HCT116 (cell line): ENCODE measurements around the gene KRT73. TPM values are rescaled to one million over a fixed set of nuclear protein-coding genes. Genes with fewer than 3 reads are reported as not detected.

Source experiments
- ATAC-seq: fragments of 200-7000 bp; cut with Tn5 transposase; 2 replicates; pipeline ENCODE4 v1.9.1; 2020; ENCODE audit warnings: mild to moderate bottlenecking, moderate library complexity
- BruUV-seq: library from RNA; stranded (reverse); fragments of 400-500 nt; replicated peaks from 2 replicates; lab custom pipeline; 2021; lab: Mats Ljungman, UMichigan
- CTCF ChIA-PET: fragments of 300-600 bp; sonication (Branson Sonifier 250); formaldehyde crosslinking; loops from one replicate; lab custom pipeline; 2021; ENCODE audit warnings: antibody characterized with exemption; lab: Charles Lee
- POLR2A ChIA-PET: fragments of 300-600, 350-600 bp; sonication (Branson Sonifier 250); formaldehyde crosslinking; loops from one replicate; lab custom pipeline; 2021; ENCODE audit warnings: antibody characterized with exemption; lab: Charles Lee
- RAD21 ChIA-PET, 2 experiments: fragments of 300-600 bp; sonication (Branson Sonifier 250); formaldehyde crosslinking; loops; one replicate each; lab custom pipeline; 2023; ENCODE audit warnings: low total read pairs in 2 of 2; ENCODE audit not compliant: uncharacterized antibody in 2 of 2, unreplicated experiment in 2 of 2, low non-redundant PET in 1 of 2; lab: Charles Lee
- DNase-seq: peaks from one replicate; pipeline ENCODE4 v3.0.0-alpha.2; 2010; ENCODE audit warnings: low read depth, low spot score
- H2AFZ ChIP-seq: fragments of 200-600 bp; shearing (Covaris generic), sonication (generic); 2 replicates; pipeline ENCODE4 v1.6.1; 2017; ENCODE audit warnings: low read depth, mixed run types, mixed read lengths, antibody characterized with exemption, low read length; ENCODE audit not compliant: poor library complexity, severe bottlenecking
- H3K27ac ChIP-seq: 2 replicates; pipeline ENCODE4 v1.5.1; 2012; ENCODE audit warnings: low read depth, low read length
- H3K27me3 ChIP-seq: fragments of 200-600 bp; sonication (generic); 2 replicates; pipeline ENCODE4 v1.6.1; 2016; ENCODE audit warnings: mixed run types, low read length, mixed read lengths; ENCODE audit not compliant: insufficient read depth
- H3K36me3 ChIP-seq, 2 experiments: fragments of 200-500 bp in 1 of 2; fragments of 200-600 bp in 1 of 2; sonication (Bioruptor generic) in 1 of 2; sonication (generic) in 1 of 2; 2 replicates each; pipeline versions ENCODE4 v1.5.1 to v1.6.1; 2014 to 2016; ENCODE audit warnings: low read length in 2 of 2, inconsistent platforms in 1 of 2, mixed read lengths in 1 of 2, mixed run types in 1 of 2; ENCODE audit not compliant: insufficient read depth in 2 of 2, control insufficient read depth in 1 of 2
- H3K4me1 ChIP-seq, 2 experiments: fragments of 200-600 bp in 1 of 2; sonication (generic) in 1 of 2; 2 replicates each; pipeline versions ENCODE4 v1.5.1 to v1.6.1; 2012 to 2017; ENCODE audit warnings: low read length in 2 of 2, inconsistent platforms in 1 of 2, mild to moderate bottlenecking in 1 of 2, mixed read lengths in 1 of 2, mixed run types in 1 of 2, moderate library complexity in 1 of 2; ENCODE audit not compliant: insufficient read depth in 2 of 2, control insufficient read depth in 1 of 2
- H3K4me2 ChIP-seq: fragments of 200-600 bp; sonication (generic); 2 replicates; pipeline ENCODE4 v1.6.1; 2017; ENCODE audit warnings: mixed run types, low read length, mixed read lengths
- H3K4me3 ChIP-seq, 2 experiments: fragments of 200-600 bp in 1 of 2; sonication (generic) in 1 of 2; replicated peaks in 1 of 2; 2 replicates each; pipeline ENCODE4 v1.5.1; 2011 to 2016; ENCODE audit warnings: low read length in 2 of 2, control low read depth in 1 of 2, low read depth in 1 of 2, mild to moderate bottlenecking in 1 of 2, mixed read lengths in 1 of 2, mixed run types in 1 of 2
- H3K79me2 ChIP-seq: fragments of 200-600 bp; sonication (generic); 2 replicates; pipeline ENCODE4 v1.6.1; 2017; ENCODE audit warnings: mild to moderate bottlenecking, mixed run types, low read length, moderate library complexity, mixed read lengths; ENCODE audit not compliant: insufficient read depth
- H3K9ac ChIP-seq: fragments of 200-600 bp; sonication (generic); 2 replicates; pipeline ENCODE4 v1.6.1; 2016; ENCODE audit warnings: low read length, mixed read lengths
- H3K9me2 ChIP-seq: fragments of 200-600 bp; sonication (generic), shearing (Covaris generic); 2 replicates; pipeline ENCODE4 v1.6.1; 2017; ENCODE audit warnings: mixed run types, mild to moderate bottlenecking, moderate library complexity; ENCODE audit not compliant: insufficient read depth
- H3K9me3 ChIP-seq, 2 experiments: fragments of 200-500 bp in 1 of 2; fragments of 200-600 bp in 1 of 2; sonication (Bioruptor generic) in 1 of 2; sonication (generic) in 1 of 2; 2 replicates each; pipeline ENCODE4 v1.6.1; 2014 to 2017; ENCODE audit warnings: low read length in 2 of 2, mixed read lengths in 2 of 2, inconsistent platforms in 1 of 2, low read depth in 1 of 2, mild to moderate bottlenecking in 1 of 2, mixed run types in 1 of 2, moderate library complexity in 1 of 2; ENCODE audit not compliant: control insufficient read depth in 1 of 2, insufficient read depth in 1 of 2
- H4K20me1 ChIP-seq: fragments of 200-600 bp; sonication (generic), shearing (Covaris generic); 2 replicates; pipeline ENCODE4 v1.6.1; 2017; ENCODE audit warnings: mixed run types, mild to moderate bottlenecking, moderate library complexity; ENCODE audit not compliant: insufficient read depth
- ATF3 ChIP-seq: IDR thresholded peaks from 2 replicates; pipeline ENCODE4 v1.6.1; 2012
- ELF1 ChIP-seq: IDR thresholded peaks from 2 replicates; pipeline ENCODE4 v1.6.1; 2012; ENCODE audit warnings: low read depth, borderline replicate concordance
- EZH2phosphoT487 ChIP-seq: fragments of 200-600 bp; IDR thresholded peaks from 2 replicates; pipeline ENCODE4 v1.6.1; 2018; ENCODE audit warnings: antibody characterized with exemption, borderline replicate concordance
- JUND ChIP-seq: IDR thresholded peaks from 2 replicates; pipeline ENCODE4 v1.6.1; 2012
- POLR2AphosphoS5 ChIP-seq: IDR thresholded peaks from 2 replicates; pipeline ENCODE4 v1.6.1; 2011; ENCODE audit warnings: mild to moderate bottlenecking, low read depth, low read length, moderate library complexity
- RAD21 ChIP-seq: IDR thresholded peaks from 2 replicates; pipeline ENCODE4 v1.6.1; 2012; ENCODE audit warnings: low read depth, mild to moderate bottlenecking
- REST ChIP-seq: IDR thresholded peaks from 2 replicates; pipeline ENCODE4 v1.6.1; 2012; ENCODE audit warnings: low read depth
- SP1 ChIP-seq: IDR thresholded peaks from 2 replicates; pipeline ENCODE4 v1.6.1; 2012; ENCODE audit warnings: low read depth
- ZFX ChIP-seq: fragments of 450-650 bp; IDR thresholded peaks from 2 replicates; pipeline ENCODE4 v1.6.1; 2017
- ZNF274 ChIP-seq: fragments of 200-500 bp; sonication (Bioruptor generic); IDR thresholded peaks from 2 replicates; pipeline ENCODE4 v1.6.1; 2014; ENCODE audit warnings: mild to moderate bottlenecking, low read depth, low read length, inconsistent platforms
- intact Hi-C: fragments of 100-400 bp; cut with micrococcal nuclease; formaldehyde crosslinking; loops from 2 replicates; pipeline ENCODE4 v1.10.0; 2022
- total RNA-seq: library from RNA; stranded (reverse); gene quantifications from one replicate; pipeline ENCODE4 v1.2.1, GENCODE V29; 2021; ENCODE audit not compliant: unreplicated experiment

KRT73 gene
- total RNA-seq, 1 experiment from 2014 or later, result not detected

GRCh38 chr12:52585946-52586345, 32.4 kb downstream of the KRT73 start:
- CTCF ChIA-PET, result interaction anchor here (1.0 to 2.3 kb wide), 3 partner anchors 285 to 395 kb away, joined by 4 to 17 read pairs (median 5); no protein-coding TSS in a partner anchor
- peak; percentile 30; the same call in 1 of the 2 replicates for TF ChIP-seq RAD21
- TF ChIP-seq ATF3, result no peak
- ATAC-seq, result no peak

GRCh38 chr12:52585066-52585465, 33.3 kb downstream of the KRT73 start:
- H3K27ac ChIP-seq, result no peak overlapping the region
- no peaks in the 10 kb centered on the region for H4K20me1 ChIP-seq
- no peak overlapping the region for H3K9ac ChIP-seq
- H3K4me3 ChIP-seq, result no peak overlapping the region
- H2AFZ ChIP-seq, result no peak overlapping the region
- no peaks in the 10 kb centered on the region for H3K79me2 ChIP-seq
- no peaks in the 10 kb centered on the region for H3K9me3 ChIP-seq
- no peak for DNase-seq
- no peak for ATAC-seq
- intact Hi-C loops, result no loop called here
- RAD21 ChIA-PET, result interaction anchor here in 1 of 2 experiments (1.0 kb wide), 1 partner anchor 189 kb away, joined by 3 read pairs; no protein-coding TSS in a partner anchor
- CTCF ChIA-PET, result interaction anchor here (0.8 to 4.6 kb wide), 3 partner anchors 23 to 294 kb away, joined by 3 to 29 read pairs (median 4); no protein-coding TSS in a partner anchor
- H3K27me3 ChIP-seq, result no peaks in the 10 kb centered on the region
- POLR2A ChIA-PET, result no interaction called here
- no TSS peak for BruUV-seq
- no peaks in the 10 kb centered on the region for H3K9me2 ChIP-seq
- H3K4me1 ChIP-seq, result peaks cover 0 to 33% of the 10 kb centered on the region in 2 experiments; a peak in 2 of 4 replicates
- no peaks in the 10 kb centered on the region for H3K36me3 ChIP-seq
- no peak overlapping the region for H3K4me2 ChIP-seq
- TF ChIP-seq JUND (no peak), RAD21 (no peak), ZFX (no peak), ELF1 (no peak), SP1 (no peak), REST (no peak), EZH2phosphoT487 (no peak), ZNF274 (no peak), POLR2AphosphoS5 (no peak), ATF3 (no peak)

More at GRCh38 chr12:52585946-52586345, 32.4 kb downstream of the KRT73 start:
- Histone ChIP-seq H3K27me3 (no peaks in the 10 kb centered on the region), H3K4me3 (no peak overlapping the region), H3K9me3 (no peaks in the 10 kb centered on the region), H3K9me2 (no peaks in the 10 kb centered on the region), H2AFZ (no peak overlapping the region), H3K27ac (no peak overlapping the region), H4K20me1 (no peaks in the 10 kb centered on the region), H3K79me2 (no peaks in the 10 kb centered on the region), H3K9ac (no peak overlapping the region), H3K4me1 (peaks cover 0 to 25% of the 10 kb centered on the region in 2 experiments; a peak in 1 of 4 replicates), H3K4me2 (no peak overlapping the region), H3K36me3 (no peaks in the 10 kb centered on the region)
- intact Hi-C loops, result no loop called here
- DNase-seq, result no peak
- ChIA-PET POLR2A (no interaction called here), RAD21 (interaction anchor here in 1 of 2 experiments (0.7 to 1.0 kb wide), 3 partner anchors 280 to 294 kb away, joined by 3 read pairs; no protein-coding TSS in a partner anchor)
- no TSS peak for BruUV-seq
